OCI-LY7 (cell line): ENCODE measurements around the gene NODAL. TPM values are rescaled to one million over a fixed set of nuclear protein-coding genes. Genes with fewer than 3 reads are reported as not detected.
A peak's percentile ranks its signal among the peaks of the same experiment; 100 is the strongest.

Experiments
- BruUV-seq: library from RNA; stranded (reverse); fragments of 400-500 nt; replicated peaks from 2 replicates; lab custom pipeline; 2021; lab: Mats Ljungman, UMichigan
- CTCF ChIA-PET: fragments of 300-600 bp; sonication (Branson Sonifier 250); formaldehyde crosslinking; loops from one replicate; lab custom pipeline; 2022; ENCODE audit warnings: antibody characterized with exemption; ENCODE audit not compliant: unreplicated experiment; lab: Charles Lee
- POLR2A ChIA-PET: fragments of 300-600 bp; sonication (Branson Sonifier 250); formaldehyde crosslinking; loops from one replicate; lab custom pipeline; 2022; ENCODE audit warnings: antibody characterized with exemption; lab: Charles Lee
- DNase-seq: peaks from one replicate; pipeline ENCODE4 v3.0.0-alpha.2; 2015; ENCODE audit warnings: low spot score
- H2AFZ ChIP-seq: fragments of 200-600 bp; sonication (generic), shearing (Covaris generic); 2 replicates; pipeline ENCODE4 v1.6.1; 2014; ENCODE audit warnings: mild to moderate bottlenecking, antibody characterized with exemption, low read length, moderate library complexity
- H3K27ac ChIP-seq: fragments of 200-600 bp; sonication (generic); 2 replicates; pipeline ENCODE4 v1.5.1; 2014; ENCODE audit warnings: mixed run types, low read depth, mild to moderate bottlenecking, moderate library complexity, low read length, inconsistent platforms; ENCODE audit not compliant: poor library complexity, severe bottlenecking
- H3K36me3 ChIP-seq: fragments of 200-600 bp; sonication (generic); 2 replicates; pipeline ENCODE4 v1.6.1; 2014; ENCODE audit warnings: mild to moderate bottlenecking, antibody characterized with exemption, low read length, moderate library complexity, mixed read lengths; ENCODE audit not compliant: insufficient read depth
- H3K4me1 ChIP-seq: fragments of 200-600 bp; sonication (generic); 2 replicates; pipeline ENCODE4 v1.5.1; 2014; ENCODE audit warnings: mild to moderate bottlenecking, low read length; ENCODE audit not compliant: insufficient read depth, poor library complexity, severe bottlenecking
- H3K4me2 ChIP-seq: fragments of 200-600 bp; sonication (generic); 2 replicates; pipeline ENCODE4 v1.6.1; 2014; ENCODE audit warnings: mild to moderate bottlenecking, low read length
- H3K4me3 ChIP-seq: fragments of 200-600 bp; sonication (generic); 2 replicates; pipeline ENCODE4 v1.5.1; 2014; ENCODE audit warnings: mild to moderate bottlenecking, low read depth, low read length; ENCODE audit not compliant: poor library complexity, severe bottlenecking
- H3K79me2 ChIP-seq: fragments of 200-600 bp; sonication (generic); 2 replicates; pipeline ENCODE4 v1.6.1; 2016; ENCODE audit warnings: low read depth, mild to moderate bottlenecking, low read length, moderate library complexity, mixed read lengths; ENCODE audit not compliant: insufficient read depth
- H3K9me2 ChIP-seq: fragments of 200-600 bp; sonication (generic); 2 replicates; pipeline ENCODE4 v1.6.1; 2016; ENCODE audit warnings: mild to moderate bottlenecking, low read length, mixed read lengths; ENCODE audit not compliant: insufficient read depth
- H3K9me3 ChIP-seq: fragments of 200-600 bp; sonication (generic); 2 replicates; pipeline ENCODE4 v1.6.1; 2014; ENCODE audit warnings: mild to moderate bottlenecking, mixed run types, low read length, mixed read lengths
- H4K20me1 ChIP-seq: fragments of 200-600 bp; sonication (generic); 2 replicates; pipeline ENCODE4 v1.6.1; 2014; ENCODE audit warnings: mild to moderate bottlenecking, antibody characterized with exemption, low read length, moderate library complexity, mixed read lengths; ENCODE audit not compliant: insufficient read depth
- CTCF ChIP-seq: fragments of 200-600 bp; sonication (generic); conservative IDR thresholded peaks from 2 replicates; pipeline ENCODE4 v1.5.1; 2014; ENCODE audit warnings: mild to moderate bottlenecking, antibody characterized with exemption, low read length, moderate library complexity, mixed read lengths
- EZH2phosphoT487 ChIP-seq: fragments of 200-600 bp; sonication (generic); IDR thresholded peaks from 2 replicates; pipeline ENCODE4 v1.6.1; 2018; ENCODE audit warnings: low read depth, borderline replicate concordance, mild to moderate bottlenecking, mixed run types, antibody characterized with exemption, low read length, moderate library complexity, mixed read lengths
- intact Hi-C: fragments of 100-400 bp; cut with micrococcal nuclease; formaldehyde crosslinking; loops from one replicate; pipeline ENCODE4 v1.10.0; 2022; ENCODE audit not compliant: unreplicated experiment
- total RNA-seq, 2 experiments: library from RNA; depleted of rRNA in 1 of 2; stranded (reverse); fragments of >200 nt in 1 of 2; shearing (Covaris generic) in 1 of 2; gene quantifications; 2 replicates each; pipeline ENCODE4 v1.2.3, GENCODE V29; 2014 to 2022

Gene NODAL
- total RNA-seq, 2 experiments from 2014 or later: not detected

GRCh38 chr10:70405037-70405824 is 36.2 kb downstream of the NODAL start:
- ChIA-PET POLR2A (interaction anchor here (0.6 to 1.5 kb wide), 12 partner anchors 8 to 414 kb away, joined by 3 to 6 read pairs (median 4); partner anchors contain the start of genes LRRC20 and PPA1), CTCF (interaction anchor here (0.6 kb wide), 1 partner anchor 30 kb away, joined by 3 read pairs; no protein-coding TSS in a partner anchor)
- Histone ChIP-seq H2AFZ (no peak overlapping the region), H4K20me1 (peaks cover 18% of the 10 kb centered on the region), H3K4me3 (peak overlapping the region; percentile 92), H3K4me2 (peak overlapping the region; percentile 98), H3K9me3 (no peaks in the 10 kb centered on the region), H3K9me2 (no peaks in the 10 kb centered on the region), H3K27ac (peak overlapping the region; percentile 38), H3K4me1 (peaks cover 20% of the 10 kb centered on the region), H3K79me2 (peaks cover 45% of the 10 kb centered on the region), H3K36me3 (peaks cover 26% of the 10 kb centered on the region)
- TSS peak; percentile 60 for BruUV-seq
- intact Hi-C loops: no loop called here
- TF ChIP-seq EZH2phosphoT487: no peak
- TF ChIP-seq CTCF: no peak
- peak; percentile 64 for DNase-seq

- peaks cover 18% of the 10 kb centered on the region for H4K20me1 ChIP-seq
- no TSS peak for BruUV-seq
- no peaks in the 10 kb centered on the region for H3K9me3 ChIP-seq
- H3K4me3 ChIP-seq: peak overlapping the region; percentile 92
- intact Hi-C loops: no loop called here
- no peaks in the 10 kb centered on the region for H3K9me2 ChIP-seq
- peak overlapping the region; percentile 98 for H3K4me2 ChIP-seq
- no peak for TF ChIP-seq EZH2phosphoT487
- TF ChIP-seq CTCF: no peak
- ChIA-PET CTCF (interaction anchor here (0.6 kb wide), 1 partner anchor 30 kb away, joined by 3 read pairs; no protein-coding TSS in a partner anchor), POLR2A (interaction anchor here (1.0 to 1.5 kb wide), 6 partner anchors 8 to 172 kb away, joined by 3 to 13 read pairs (median 5); partner anchors contain the start of genes LRRC20 and PPA1)
- DNase-seq: no peak
- H3K79me2 ChIP-seq: peaks cover 43% of the 10 kb centered on the region
- peaks cover 24% of the 10 kb centered on the region for H3K36me3 ChIP-seq
- H3K4me1 ChIP-seq: peaks cover 20% of the 10 kb centered on the region
- H3K27ac ChIP-seq: peak overlapping the region; percentile 38
- no peak overlapping the region for H2AFZ ChIP-seq
Measured at GRCh38 chr10:70404787-70405036, 36.8 kb downstream of the NODAL start.
